Upper lobe of right lung (tissue), 1 donor: ENCODE measurements around the gene ZBED5. TPM values are rescaled to one million over a fixed set of nuclear protein-coding genes. Genes with fewer than 3 reads are reported as not detected.
"Not testable (repeated sequence)": the region's sequence is repeated elsewhere in the genome, so short reads cannot be mapped to it uniquely, and the experiment has no call there.

Experiments used
- ATAC-seq: fragments of 200-7000 bp; cut with Tn5 transposase; one replicate; pipeline ENCODE4 v1.9.1; 2020; ENCODE audit warnings: mild to moderate bottlenecking, moderate library complexity
- DNase-seq: peaks from one replicate; pipeline ENCODE4 v3.0.0-alpha.2; 2020
- H3K27ac ChIP-seq: fragments of 200-600 bp; one replicate; pipeline ENCODE4 v1.8.0; 2022
- H3K27me3 ChIP-seq: fragments of 200-600 bp; one replicate; pipeline ENCODE4 v1.8.0; 2022; ENCODE audit warnings: mild to moderate bottlenecking
- H3K36me3 ChIP-seq: fragments of 200-600 bp; one replicate; pipeline ENCODE4 v1.8.0; 2022
- H3K4me1 ChIP-seq: fragments of 200-600 bp; one replicate; pipeline ENCODE4 v1.8.0; 2022
- H3K4me3 ChIP-seq: fragments of 200-600 bp; one replicate; pipeline ENCODE4 v1.8.0; 2022; ENCODE audit warnings: mild to moderate bottlenecking
- H3K9me3 ChIP-seq: fragments of 200-600 bp; one replicate; pipeline ENCODE4 v1.8.0; 2022
- CTCF ChIP-seq: fragments of 200-600 bp; IDR thresholded peaks from one replicate; pipeline ENCODE4 v1.8.0; 2022; ENCODE audit warnings: antibody characterized with exemption
- intact Hi-C: fragments of 100-400 bp; cut with DNase I; formaldehyde crosslinking; loops from one replicate; pipeline ENCODE4 v1.11.0; 2022
- total RNA-seq: library from RNA; stranded (reverse); fragmentation: NEBNext Ultra II Directional; extraction: Animal tissue kit (Norgen Biotek cat#: 25700); gene quantifications from one replicate; pipeline ENCODE4 v1.2.1, GENCODE V29; 2021
- donor health status: DM: no; HTN: yes; CAD: no; lungs with severe emphysema.

ZBED5 gene
- total RNA-seq, 1 donor from 2014 or later: 37.6 TPM

- Histone ChIP-seq H3K27ac (peak overlapping the region; percentile 3), H3K27me3 (no peaks in the 10 kb centered on the region), H3K4me3 (no peak overlapping the region), H3K36me3 (no peaks in the 10 kb centered on the region), H3K9me3 (no peaks in the 10 kb centered on the region), H3K4me1 (peaks cover 12% of the 10 kb centered on the region)
- intact Hi-C loops: no loop called here
- ATAC-seq (no peak), DNase-seq (no peak)
- TF ChIP-seq CTCF: no peak
These were observed 13.1 kb downstream of the ZBED5 start for GRCh38 chr11:10844796-10845195.

- Histone ChIP-seq H3K27me3 (no peaks in the 10 kb centered on the region), H3K36me3 (no peaks in the 10 kb centered on the region), H3K4me3 (no peak overlapping the region), H3K27ac (peak overlapping the region; percentile 3), H3K4me1 (peaks cover 12% of the 10 kb centered on the region), H3K9me3 (no peaks in the 10 kb centered on the region)
- TF ChIP-seq CTCF: no peak
- intact Hi-C loops: no loop called here
- no peak for ATAC-seq
- DNase-seq: no peak
These were observed 13.5 kb downstream of the ZBED5 start for GRCh38 chr11:10844356-10844755.

- ATAC-seq: no peak
These were observed 19.0 kb downstream of the ZBED5 start for GRCh38 chr11:10838881-10839280.

GRCh38 chr11:10838083-10838482, 19.8 kb downstream of the ZBED5 start:
- Histone ChIP-seq H3K27ac (no peak overlapping the region), H3K4me3 (no peak overlapping the region), H3K4me1 (no peaks in the 10 kb centered on the region), H3K27me3 (no peaks in the 10 kb centered on the region), H3K9me3 (no peaks in the 10 kb centered on the region), H3K36me3 (no peaks in the 10 kb centered on the region)
- TF ChIP-seq CTCF: no peak
- DNase-seq (no peak), ATAC-seq (no peak)
- intact Hi-C loops: no loop called here

More at GRCh38 chr11:10838881-10839280, 19.0 kb downstream of the ZBED5 start:
- intact Hi-C loops: no loop called here
- Histone ChIP-seq H3K4me1 (no peaks in the 10 kb centered on the region), H3K27ac (no peak overlapping the region), H3K36me3 (no peaks in the 10 kb centered on the region), H3K4me3 (no peak overlapping the region), H3K9me3 (no peaks in the 10 kb centered on the region), H3K27me3 (no peaks in the 10 kb centered on the region)
- no peak for TF ChIP-seq CTCF
- DNase-seq: no peak

GRCh38 chr11:10836884-10837283, 21.0 kb downstream of the ZBED5 start:
- H3K36me3 ChIP-seq, H3K4me1 ChIP-seq, H3K9me3 ChIP-seq, H3K4me3 ChIP-seq, H3K27ac ChIP-seq, intact Hi-C loops, ATAC-seq, DNase-seq, H3K27me3 ChIP-seq: not testable (repeated sequence)

GRCh38 chr11:10829139-10829538, 28.7 kb downstream of the ZBED5 start:
- H3K4me3 ChIP-seq: no peak overlapping the region
- no peaks in the 10 kb centered on the region for H3K36me3 ChIP-seq
- no peaks in the 10 kb centered on the region for H3K27me3 ChIP-seq
- no peaks in the 10 kb centered on the region for H3K9me3 ChIP-seq
- ATAC-seq: no peak
- DNase-seq: no peak
- intact Hi-C loops: no loop called here
- H3K27ac ChIP-seq: no peak overlapping the region
- TF ChIP-seq CTCF: no peak
- H3K4me1 ChIP-seq: no peaks in the 10 kb centered on the region
